ENCODE data around the gene CCR8. TPM values are rescaled to one million over a fixed set of nuclear protein-coding genes. Genes with fewer than 3 reads are reported as not detected.
"Not testable (repeated sequence)": the region's sequence is repeated elsewhere in the genome, so short reads cannot be mapped to it uniquely, and the experiment has no call there.

CCR8 gene
- total and polyA plus RNA-seq, 12 donors: not detected

- Histone ChIP-seq H3K4me3 (no peak overlapping the region), H3K36me3 (no peaks in the 10 kb centered on the region), H3K4me1 (no peaks in the 10 kb centered on the region), H3K27me3 (peaks cover 0 to 13% (median 0%) of the 10 kb centered on the region in 7 donors), H3K9me3 (peaks cover 0 to 2% (median 0%) of the 10 kb centered on the region in 11 donors), H3K27ac (no peak overlapping the region)
- DNase-seq (no peak), ATAC-seq (no peak)
- no peak for TF ChIP-seq CTCF (IDR thresholded peaks at IDR 0.05)
- intact Hi-C loops (cut with DNase I): no loop called here
- 59 to 87% methylated on average over 3 of the region's 3 CpGs for WGBS, 2 donors
Observed at GRCh38 chr3:39349080-39349479, 19.6 kb downstream of the CCR8 start.

GRCh38 chr3:39350714-39351113, 21.2 kb downstream of the CCR8 start:
- H3K27ac ChIP-seq: no peak overlapping the region
- WGBS, 2 donors: 82 to 85% methylated on average over 5 of the region's 5 CpGs
- no peak overlapping the region for H3K4me3 ChIP-seq
- TF ChIP-seq CTCF (IDR thresholded peaks at IDR 0.05): no peak
- no peaks in the 10 kb centered on the region for H3K4me1 ChIP-seq
- no peaks in the 10 kb centered on the region for H3K36me3 ChIP-seq
- H3K27me3 ChIP-seq: peaks cover 0 to 26% (median 0%) of the 10 kb centered on the region in 7 donors
- no peaks in the 10 kb centered on the region for H3K9me3 ChIP-seq
- intact Hi-C loops (cut with DNase I): no loop called here
- ATAC-seq (no peak), DNase-seq (no peak)

- H3K27me3 ChIP-seq: peaks cover 0 to 27% (median 0%) of the 10 kb centered on the region in 7 donors
- WGBS, 2 donors: 75 to 78% methylated on average over 2 of the region's 2 CpGs
- H3K36me3 ChIP-seq; intact Hi-C loops (cut with DNase I); DNase-seq; H3K4me3 ChIP-seq; H3K4me1 ChIP-seq; H3K27ac ChIP-seq; ATAC-seq; H3K9me3 ChIP-seq: not testable (repeated sequence)
Observed at GRCh38 chr3:39351134-39351533, 21.6 kb downstream of the CCR8 start.

- H3K9me3 ChIP-seq; ATAC-seq; H3K27ac ChIP-seq; DNase-seq; H3K4me1 ChIP-seq; intact Hi-C loops (cut with DNase I); H3K36me3 ChIP-seq; H3K4me3 ChIP-seq: not testable (repeated sequence)
- H3K27me3 ChIP-seq: peaks cover 0 to 30% (median 0%) of the 10 kb centered on the region in 7 donors
- 67 to 73% methylated on average over 3 of the region's 3 CpGs for WGBS, 2 donors
Observed at GRCh38 chr3:39353168-39353927, 23.8 kb downstream of the CCR8 start.

- Histone ChIP-seq H3K27ac (no peak overlapping the region), H3K27me3 (peaks cover 0 to 25% (median 0%) of the 10 kb centered on the region in 7 donors), H3K4me3 (no peak overlapping the region), H3K36me3 (no peaks in the 10 kb centered on the region), H3K4me1 (peaks cover 0 to 13% (median 5%) of the 10 kb centered on the region in 9 donors), H3K9me3 (peaks cover 0 to 2% (median 0%) of the 10 kb centered on the region in 11 donors)
- WGBS, 2 donors: 82 to 92% methylated on average over 3 of the region's 3 CpGs
- ATAC-seq (no peak), DNase-seq (no peak)
- no peak for TF ChIP-seq CTCF (IDR thresholded peaks at IDR 0.05)
- intact Hi-C loops (cut with DNase I): no loop called here
Observed at GRCh38 chr3:39358333-39358732, 28.8 kb downstream of the CCR8 start.

Data from heart right ventricle (tissue), 16 donors.